GM19452 (cell line): ENCODE results near the gene ARID4A.
"Not testable (repeated sequence)": the region's sequence is repeated elsewhere in the genome, so short reads cannot be mapped to it uniquely, and the experiment has no call there.

Experiments
- ATAC-seq: cut with Tn5 transposase; IDR thresholded peaks from one replicate; pipeline ENCODE4 v1.9.1; 2021; ENCODE audit not compliant: unreplicated experiment

ARID4A gene

DNA sequence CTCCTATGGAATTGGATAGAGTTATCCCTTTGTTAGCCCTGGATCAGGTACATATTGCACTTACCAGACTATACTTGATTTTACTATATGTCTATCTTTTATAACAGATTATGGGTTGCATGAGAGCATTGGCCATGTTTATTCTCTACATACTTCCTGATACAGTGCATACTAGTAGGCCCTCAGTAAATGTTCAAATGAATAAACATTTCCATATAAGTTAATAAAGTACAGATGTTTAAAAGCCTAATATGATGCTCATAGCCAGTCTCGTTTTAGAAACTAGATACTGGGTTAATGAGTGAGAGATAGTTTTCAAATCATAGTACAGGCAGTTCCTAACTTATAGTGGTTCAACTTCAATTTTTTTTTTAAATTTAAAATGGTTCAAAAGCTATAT lies 57.9 kb downstream of the ARID4A start:
- ATAC-seq: no peak

GRCh38 chr14:58362272-58362671 lies 63.9 kb downstream of the ARID4A start:
- ATAC-seq: not testable (repeated sequence)

DNA sequence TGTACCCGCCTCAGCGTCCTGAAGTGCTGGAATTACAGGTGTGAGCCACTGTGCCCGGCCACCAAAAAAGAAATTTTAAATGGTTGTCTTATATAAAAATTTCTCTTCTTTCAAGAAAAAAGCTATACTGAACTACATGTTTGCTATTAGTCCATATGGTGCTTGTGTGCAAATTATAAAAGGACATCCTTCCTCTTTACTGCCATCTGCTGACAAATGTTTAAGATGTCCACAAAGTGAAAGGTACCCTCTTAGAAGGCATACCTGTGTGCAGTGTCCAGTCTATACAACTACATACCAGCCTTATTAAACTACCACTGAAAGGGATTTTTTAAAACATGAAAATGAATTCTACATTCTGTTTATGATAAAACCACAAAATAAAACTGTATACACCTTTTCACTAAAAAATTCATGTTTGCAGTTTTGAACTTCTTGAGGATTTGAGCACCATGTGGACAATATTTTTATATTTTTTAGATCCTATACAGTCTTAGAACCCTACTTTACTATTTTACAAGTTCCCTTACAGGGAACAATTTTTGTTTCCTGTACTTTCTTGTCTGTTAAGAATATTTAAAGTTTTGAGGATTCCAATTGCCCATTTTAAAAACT lies 64.5 kb downstream of the ARID4A start:
- no peak for ATAC-seq

- no peak for ATAC-seq
Measured at GRCh38 chr14:58364316-58364715, 66.0 kb downstream of the ARID4A start.

DNA sequence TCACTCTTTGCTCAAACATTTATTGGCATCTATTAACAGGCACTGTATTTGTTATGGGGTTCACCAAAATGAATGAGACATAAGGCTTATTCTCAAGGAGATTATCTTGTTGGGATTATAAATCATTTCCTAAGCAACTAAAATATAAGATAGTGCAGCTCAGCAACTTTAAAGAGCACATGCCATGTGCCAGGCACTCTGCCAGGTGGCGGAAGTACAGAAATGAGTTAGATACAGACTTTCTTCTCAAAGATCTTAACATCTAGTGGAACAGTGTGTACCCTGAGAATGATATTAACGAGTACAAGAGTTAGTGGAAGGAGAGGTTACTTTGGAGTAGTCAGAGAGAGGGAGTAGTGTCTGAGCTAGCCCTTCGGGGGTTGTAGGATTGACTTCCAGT lies 68.9 kb downstream of the ARID4A start:
- no peak for ATAC-seq

GRCh38 chr14:58368956-58369355 lies 70.6 kb downstream of the ARID4A start:
- ATAC-seq: no peak

DNA sequence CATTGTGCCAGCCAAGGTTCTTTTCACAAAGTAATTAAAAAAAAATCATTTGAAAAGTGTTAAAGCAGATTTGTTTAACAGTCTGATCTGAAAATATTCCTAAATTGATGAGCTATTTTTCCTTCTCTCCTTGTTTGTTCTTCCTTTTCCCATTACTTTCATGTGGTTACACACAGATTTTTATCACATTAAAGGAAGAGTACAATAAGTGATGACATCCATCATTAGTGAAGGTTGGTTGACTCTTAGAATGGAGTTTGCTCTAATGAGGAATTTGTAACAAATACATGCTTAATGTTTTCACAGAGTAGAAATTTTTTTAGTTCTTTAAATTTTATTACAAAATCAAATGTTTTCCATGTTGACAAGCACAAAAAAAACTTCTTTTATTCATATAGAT lies 78.4 kb downstream of the ARID4A start:
- ATAC-seq: no peak

DNA sequence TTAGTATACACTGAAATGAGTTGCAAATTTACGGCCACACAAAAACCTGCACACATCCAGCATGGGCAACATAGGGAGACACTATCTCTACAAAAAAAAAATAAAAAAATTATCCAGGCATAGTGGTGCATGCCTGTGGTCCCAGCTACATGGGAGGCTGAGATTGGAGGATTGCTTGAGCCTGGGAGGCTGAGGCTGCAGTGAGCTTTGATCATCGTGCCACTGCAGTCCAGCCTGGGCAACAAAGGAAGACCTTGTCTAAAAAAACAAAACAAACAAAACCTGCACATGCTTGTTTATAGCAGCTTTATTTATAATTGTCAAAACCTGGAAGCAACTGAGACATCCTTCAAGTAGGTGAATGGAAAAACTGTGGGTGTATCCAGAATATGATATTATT lies 92.5 kb downstream of the ARID4A start:
- no peak for ATAC-seq

DNA sequence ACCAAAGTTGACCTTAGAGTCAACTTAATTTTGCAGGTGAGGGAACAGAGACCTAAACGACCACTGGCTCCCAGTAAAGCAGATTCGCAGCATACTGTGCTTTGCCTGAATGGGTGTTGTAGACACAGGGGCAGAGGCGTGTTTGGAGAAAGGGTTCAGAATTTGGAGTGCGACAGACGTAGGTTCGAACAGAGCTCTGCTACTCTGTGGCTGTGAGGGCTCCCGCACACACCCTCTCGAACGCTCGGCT lies 97.1 kb downstream of the ARID4A start:
- ATAC-seq: no peak

DNA sequence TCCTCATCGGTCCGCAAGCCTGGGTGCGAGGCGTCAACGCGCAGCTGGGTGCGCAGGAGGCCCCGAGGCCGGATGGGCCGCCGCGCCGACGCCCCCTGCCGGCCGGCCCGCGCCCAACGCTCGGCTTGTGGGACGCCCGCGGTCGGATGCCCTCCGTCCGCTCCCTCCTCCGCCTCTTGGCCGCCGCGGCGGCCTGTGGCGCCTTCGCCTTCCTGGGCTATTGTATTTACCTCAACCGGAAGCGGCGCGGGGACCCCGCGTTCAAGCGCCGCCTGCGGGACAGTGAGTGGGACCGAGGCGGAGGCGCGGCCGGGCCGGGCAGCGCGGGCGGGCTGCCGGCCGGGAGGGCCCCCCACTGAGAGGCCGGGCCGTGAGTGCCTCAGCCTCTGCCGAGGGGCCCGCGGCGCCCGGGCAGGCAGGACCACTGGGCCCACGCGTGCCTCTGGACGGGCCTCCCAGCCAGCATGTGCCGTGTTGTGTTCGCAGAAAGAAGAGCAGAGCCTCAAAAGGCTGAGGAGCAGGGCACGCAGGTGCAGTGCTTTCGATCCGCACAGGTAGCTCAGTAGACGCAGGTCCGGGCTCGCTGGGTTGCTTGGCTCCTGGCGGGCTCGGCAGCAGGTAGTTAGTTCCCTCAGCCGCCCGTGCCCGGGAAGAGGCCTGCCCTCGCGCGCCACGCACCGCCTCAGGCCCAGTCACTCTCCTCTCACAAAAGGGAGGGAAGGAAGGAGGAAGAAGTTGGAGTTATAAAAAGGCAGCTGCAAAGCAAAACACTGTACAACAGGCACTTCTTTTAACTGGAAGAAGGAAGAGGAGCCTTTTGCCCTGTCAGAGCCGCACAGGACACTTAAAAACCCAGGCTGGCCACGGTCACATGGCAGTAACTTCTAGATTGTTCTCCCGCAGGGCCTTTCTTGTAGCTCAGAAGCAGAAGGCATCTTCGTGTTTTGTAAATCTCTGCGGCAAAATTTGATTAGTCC lies 97.7 kb downstream of the ARID4A start, which contains the start of gene TOMM20L:
Gene TOMM20L, plus strand, starts transcription at position 119 of the 977 bp plus-strand sequence. Its CDS starts 28 bp downstream, at position 147.
- peak; percentile 92 for ATAC-seq

GRCh38 chr14:58397156-58397555 lies 98.8 kb downstream of the ARID4A start:
- ATAC-seq: no peak

- ATAC-seq: no peak
Measured at GRCh38 chr14:58398495-58398894, 100.1 kb downstream of the ARID4A start.

- no peak for ATAC-seq
Measured at GRCh38 chr14:58398895-58399294, 100.5 kb downstream of the ARID4A start.

GRCh38 chr14:58401587-58401986 lies 103.2 kb downstream of the ARID4A start:
- no peak for ATAC-seq

GRCh38 chr14:58408681-58409215 lies 110.4 kb downstream of the ARID4A start:
- no peak for ATAC-seq

DNA sequence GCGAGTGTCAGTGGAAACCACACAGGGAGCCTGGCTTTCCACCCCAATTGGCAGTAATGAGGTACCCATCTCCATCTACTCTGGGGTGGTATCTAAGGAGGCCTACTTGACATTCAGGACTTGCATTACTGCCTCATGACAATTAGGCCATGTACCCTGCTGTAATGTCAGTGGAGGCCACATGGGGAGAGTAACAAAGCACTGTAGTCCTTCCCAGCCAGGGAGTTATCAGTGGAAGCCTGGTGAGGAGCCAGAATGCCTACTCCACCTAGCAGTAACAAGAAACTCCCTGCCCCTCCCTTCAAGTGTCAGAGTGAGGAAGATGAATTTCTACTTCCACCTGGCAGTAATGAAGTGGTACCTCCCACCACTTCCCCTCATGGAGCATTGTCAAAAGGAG lies 116.5 kb downstream of the ARID4A start:
- no peak for ATAC-seq

DNA sequence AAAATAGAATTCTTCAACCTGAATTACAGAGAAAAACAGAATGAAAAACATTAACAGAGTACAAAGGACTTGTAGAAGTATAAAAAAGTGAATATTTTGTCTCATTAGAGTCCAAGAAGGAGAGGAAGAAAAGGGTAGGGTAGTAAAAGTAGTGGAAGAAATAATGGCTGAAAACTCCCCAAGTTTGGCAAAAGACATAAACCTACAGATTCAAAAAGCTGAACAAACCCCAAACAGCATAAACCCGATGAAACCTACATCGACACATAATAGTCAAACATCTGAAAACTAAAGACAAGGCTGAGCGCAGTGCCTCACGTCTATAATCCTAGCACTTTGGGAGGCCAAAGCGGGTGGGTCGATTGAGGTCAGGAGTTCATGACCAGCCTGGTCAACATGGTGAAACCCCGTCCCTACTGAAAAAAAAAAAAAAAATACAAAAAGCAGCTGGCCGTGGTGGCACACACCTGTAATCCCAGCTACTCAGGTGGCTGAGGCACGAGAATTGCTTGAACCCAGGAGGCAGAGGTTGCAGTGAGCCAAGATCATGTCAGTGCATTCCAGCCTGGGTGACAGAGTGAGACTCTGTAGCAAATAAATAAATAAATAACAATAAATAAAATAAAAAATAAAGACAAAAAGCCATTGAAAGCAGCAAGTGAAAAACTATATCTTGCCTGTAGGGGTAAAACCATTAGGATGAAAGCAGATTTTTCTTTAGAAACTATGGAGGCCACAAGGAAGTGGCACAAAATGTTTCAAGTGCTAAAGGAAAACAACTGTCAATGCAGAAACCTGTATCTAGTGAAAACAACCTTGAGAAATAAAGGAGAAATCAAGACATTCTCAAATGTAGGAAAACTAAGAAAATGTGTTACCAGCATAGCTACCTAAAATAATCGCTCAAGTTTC lies 117.5 kb downstream of the ARID4A start:
- ATAC-seq: no peak

GRCh38 chr14:58416934-58417333 lies 118.6 kb downstream of the ARID4A start:
- ATAC-seq: not testable (repeated sequence)
